Dedifferentiated amniotic fluid mesenchymal stem cell (primary cell): ENCODE results near the gene LMO7.
A peak's percentile ranks its signal among the peaks of the same experiment; 100 is the strongest.

Experiments used
- DNase-seq: peaks from one replicate; pipeline ENCODE4 v3.0.0-alpha.2; 2016; ENCODE audit errors: extremely low spot score

Gene LMO7

GRCh38 chr13:75801388-75801945 is 165.3 kb downstream of the LMO7 start:
- DNase-seq: no peak

- no peak for DNase-seq
These were observed 166.0 kb downstream of the LMO7 start for GRCh38 chr13:75802161-75802560.

GRCh38 chr13:75803164-75803611 is 167.1 kb downstream of the LMO7 start:
- no peak for DNase-seq

GRCh38 chr13:75804054-75804453 is 167.9 kb downstream of the LMO7 start:
- no peak for DNase-seq

- DNase-seq: no peak
These were observed 168.5 kb downstream of the LMO7 start for GRCh38 chr13:75804605-75805004.

- no peak for DNase-seq
These were observed 170.0 kb downstream of the LMO7 start for GRCh38 chr13:75806117-75806516.

- no peak for DNase-seq
These were observed 175.2 kb downstream of the LMO7 start for GRCh38 chr13:75811361-75811760.

- DNase-seq: no peak
These were observed 175.7 kb downstream of the LMO7 start for GRCh38 chr13:75811841-75812240.

- DNase-seq: no peak
These were observed 176.6 kb downstream of the LMO7 start for GRCh38 chr13:75812751-75813181.

- no peak for DNase-seq
These were observed 177.2 kb downstream of the LMO7 start for GRCh38 chr13:75813323-75813722.

GRCh38 chr13:75818179-75818967 is 182.2 kb downstream of the LMO7 start:
- no peak for DNase-seq

GRCh38 chr13:75818968-75819225 is 182.8 kb downstream of the LMO7 start:
- no peak for DNase-seq

- DNase-seq: no peak
These were observed 189.0 kb downstream of the LMO7 start for GRCh38 chr13:75825161-75825560.

- DNase-seq: no peak
These were observed 189.5 kb downstream of the LMO7 start for GRCh38 chr13:75825594-75825993.

- DNase-seq: no peak
These were observed 190.3 kb downstream of the LMO7 start for GRCh38 chr13:75826391-75826790.

GRCh38 chr13:75829830-75830229 is 193.7 kb downstream of the LMO7 start:
- no peak for DNase-seq

GRCh38 chr13:75830842-75831241 is 194.7 kb downstream of the LMO7 start:
- DNase-seq: peak; percentile 24

GRCh38 chr13:75831389-75831788 is 195.3 kb downstream of the LMO7 start:
- DNase-seq: no peak

- no peak for DNase-seq
These were observed 196.7 kb downstream of the LMO7 start for GRCh38 chr13:75832812-75833211.

GRCh38 chr13:75836441-75836840 is 200.3 kb downstream of the LMO7 start:
- DNase-seq: no peak

GRCh38 chr13:75838366-75839005 is 202.4 kb downstream of the LMO7 start:
- no peak for DNase-seq

- no peak for DNase-seq
These were observed 203.3 kb downstream of the LMO7 start for GRCh38 chr13:75839406-75839805.

- no peak for DNase-seq
These were observed 205.8 kb downstream of the LMO7 start for GRCh38 chr13:75841905-75842304.
